Uterus (tissue), 2 donors: Measurements from ENCODE around the gene GPATCH8.
"Not testable (repeated sequence)": the region's sequence is repeated elsewhere in the genome, so short reads cannot be mapped to it uniquely, and the experiment has no call there.

Experiments
- POLR2A ChIP-seq, 2 donors: fragments of 450-650 bp; IDR thresholded peaks; one replicate each; pipeline ENCODE4 v1.6.1; 2016; ENCODE audit warnings: antibody characterized with exemption in 2 of 2, mild to moderate bottlenecking in 1 of 2, moderate library complexity in 1 of 2
- TF ChIP-seq, protein P1 (sequence below), 4 experiments: fragments of 200-600 bp in 2 of 4; fragments of 450-650 bp in 2 of 4; sonication (generic) in 2 of 4; IDR thresholded peaks; one replicate each; pipeline ENCODE4 v1.5.1; 2016 to 2019; ENCODE audit warnings: antibody characterized with exemption in 4 of 4, mild to moderate bottlenecking in 2 of 4, moderate library complexity in 1 of 4

- TF ChIP-seq, protein P1, sequence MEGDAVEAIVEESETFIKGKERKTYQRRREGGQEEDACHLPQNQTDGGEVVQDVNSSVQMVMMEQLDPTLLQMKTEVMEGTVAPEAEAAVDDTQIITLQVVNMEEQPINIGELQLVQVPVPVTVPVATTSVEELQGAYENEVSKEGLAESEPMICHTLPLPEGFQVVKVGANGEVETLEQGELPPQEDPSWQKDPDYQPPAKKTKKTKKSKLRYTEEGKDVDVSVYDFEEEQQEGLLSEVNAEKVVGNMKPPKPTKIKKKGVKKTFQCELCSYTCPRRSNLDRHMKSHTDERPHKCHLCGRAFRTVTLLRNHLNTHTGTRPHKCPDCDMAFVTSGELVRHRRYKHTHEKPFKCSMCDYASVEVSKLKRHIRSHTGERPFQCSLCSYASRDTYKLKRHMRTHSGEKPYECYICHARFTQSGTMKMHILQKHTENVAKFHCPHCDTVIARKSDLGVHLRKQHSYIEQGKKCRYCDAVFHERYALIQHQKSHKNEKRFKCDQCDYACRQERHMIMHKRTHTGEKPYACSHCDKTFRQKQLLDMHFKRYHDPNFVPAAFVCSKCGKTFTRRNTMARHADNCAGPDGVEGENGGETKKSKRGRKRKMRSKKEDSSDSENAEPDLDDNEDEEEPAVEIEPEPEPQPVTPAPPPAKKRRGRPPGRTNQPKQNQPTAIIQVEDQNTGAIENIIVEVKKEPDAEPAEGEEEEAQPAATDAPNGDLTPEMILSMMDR (IDR thresholded peaks at IDR 0.05), result not testable (repeated sequence)
- not testable (repeated sequence) for TF ChIP-seq POLR2A (IDR thresholded peaks at IDR 0.05)
Observed at GRCh38 chr17:44511241-44512134, 8.3 kb upstream of the GPATCH8 start.
